GM18520 (cell line): ENCODE data around the gene CELA1.

Experiments
- ATAC-seq: cut with Tn5 transposase; IDR thresholded peaks from one replicate; pipeline ENCODE4 v1.9.1; 2021; ENCODE audit not compliant: unreplicated experiment

CELA1 gene

DNA sequence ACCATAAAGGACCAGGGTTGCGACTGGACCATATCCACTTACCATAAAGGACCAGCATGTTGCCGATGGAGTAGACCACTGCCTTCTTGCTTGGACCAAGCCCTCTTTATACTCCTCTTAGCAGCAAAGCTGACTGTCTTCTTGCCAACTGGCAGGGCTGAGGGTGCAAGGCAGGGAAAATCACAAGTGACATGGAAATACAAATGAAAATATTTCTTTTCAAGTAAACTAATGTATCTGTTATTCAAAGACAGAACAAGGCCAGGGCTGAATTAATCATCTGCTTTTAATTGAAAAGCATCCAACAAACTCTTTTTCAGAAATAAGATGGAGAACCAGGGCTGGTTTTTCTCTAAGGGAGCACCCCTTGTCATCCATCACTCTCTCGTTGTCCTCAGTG is at the start of gene CELA1:
TSS of gene CELA1 (minus strand) at position 99 of the 400 bp plus-strand sequence. CDS start at position 58, 41 bp downstream.
- ATAC-seq: no peak

DNA sequence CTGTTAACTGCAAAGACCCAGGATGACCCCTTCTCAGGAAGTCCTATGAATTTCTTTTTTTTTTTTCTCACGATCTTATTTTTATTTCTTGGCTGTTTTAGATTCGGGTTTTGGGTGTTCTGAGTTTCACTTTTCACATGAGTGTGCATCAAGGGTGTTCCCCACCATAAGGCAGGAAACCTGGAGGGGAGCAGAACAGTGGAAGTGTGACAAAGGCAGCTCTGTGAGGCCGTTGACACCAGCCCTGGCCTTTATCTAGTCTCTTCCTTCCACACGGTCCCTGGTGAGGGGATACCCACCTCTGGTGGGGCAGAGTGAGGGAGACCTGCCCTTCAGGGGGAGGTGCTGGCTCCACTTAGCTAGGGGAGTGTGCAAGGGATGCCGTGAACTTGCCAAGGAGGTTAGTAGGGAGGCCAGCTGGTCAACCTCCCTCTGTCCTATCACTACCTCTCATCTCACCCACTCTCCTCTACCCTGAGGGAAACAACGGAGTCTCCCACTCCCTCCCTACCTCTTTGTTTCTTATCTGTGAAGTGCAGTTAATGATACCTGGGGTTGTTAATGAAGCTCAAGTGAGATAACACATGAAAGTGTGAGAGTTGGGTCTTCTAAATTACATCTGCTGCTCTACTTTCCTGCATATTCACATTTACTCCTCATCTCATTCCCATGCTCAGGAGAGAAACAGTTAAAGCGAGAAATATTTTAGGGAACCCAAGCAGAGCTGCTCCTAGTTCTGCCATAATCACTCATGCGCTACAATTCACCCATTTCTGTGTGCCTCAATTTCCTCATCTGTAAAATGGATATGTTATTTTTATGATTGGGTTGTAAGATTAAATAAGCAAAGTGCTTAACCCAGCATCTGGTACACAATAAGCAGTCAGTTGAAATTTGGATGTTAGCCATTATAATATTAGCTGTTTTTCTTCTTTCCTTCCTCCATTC is 49.1 kb upstream of the CELA1 start:
- ATAC-seq: peak; percentile 40

DNA sequence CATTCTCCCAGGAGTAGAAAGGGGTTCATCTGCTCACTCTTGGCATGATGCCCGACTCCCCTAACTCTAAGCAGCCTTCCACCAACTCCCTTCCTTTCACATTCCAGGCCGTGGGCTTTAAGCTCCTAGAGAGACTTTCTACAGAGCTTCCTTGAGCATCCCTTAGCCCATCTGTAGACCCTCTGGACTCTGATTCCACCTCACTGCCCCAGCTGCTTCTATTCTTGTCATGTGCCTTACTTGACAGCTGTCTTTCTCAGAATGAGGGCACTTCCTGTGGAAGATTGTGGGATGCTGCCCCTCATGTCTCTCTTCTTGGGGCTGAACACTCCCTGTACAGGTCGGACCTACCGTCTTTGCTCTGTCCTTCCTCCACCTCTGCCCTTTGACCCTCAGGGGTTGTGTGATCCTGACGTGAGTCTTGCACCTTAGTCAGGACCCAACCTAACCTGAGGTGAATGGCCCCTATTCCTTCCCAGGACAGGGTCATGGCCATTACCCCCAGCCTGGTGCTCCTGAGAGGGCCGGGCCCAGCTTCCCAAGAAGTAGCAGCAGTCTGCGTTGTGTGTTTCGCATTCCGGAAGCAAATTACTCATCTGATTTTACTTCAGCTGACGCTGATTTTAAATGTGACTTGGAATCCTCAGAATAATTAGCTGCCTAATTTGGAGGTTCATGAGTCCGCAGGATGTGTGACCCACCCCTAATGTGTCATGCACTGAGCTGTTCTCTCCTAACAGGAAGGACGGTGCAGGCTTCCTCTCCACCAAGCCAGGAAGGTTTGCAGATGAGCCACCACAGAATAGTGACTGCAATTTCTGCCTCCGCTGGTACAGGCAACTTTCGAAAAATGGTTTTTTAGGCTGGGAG is 47.4 kb upstream of the CELA1 start:
- no peak for ATAC-seq

DNA sequence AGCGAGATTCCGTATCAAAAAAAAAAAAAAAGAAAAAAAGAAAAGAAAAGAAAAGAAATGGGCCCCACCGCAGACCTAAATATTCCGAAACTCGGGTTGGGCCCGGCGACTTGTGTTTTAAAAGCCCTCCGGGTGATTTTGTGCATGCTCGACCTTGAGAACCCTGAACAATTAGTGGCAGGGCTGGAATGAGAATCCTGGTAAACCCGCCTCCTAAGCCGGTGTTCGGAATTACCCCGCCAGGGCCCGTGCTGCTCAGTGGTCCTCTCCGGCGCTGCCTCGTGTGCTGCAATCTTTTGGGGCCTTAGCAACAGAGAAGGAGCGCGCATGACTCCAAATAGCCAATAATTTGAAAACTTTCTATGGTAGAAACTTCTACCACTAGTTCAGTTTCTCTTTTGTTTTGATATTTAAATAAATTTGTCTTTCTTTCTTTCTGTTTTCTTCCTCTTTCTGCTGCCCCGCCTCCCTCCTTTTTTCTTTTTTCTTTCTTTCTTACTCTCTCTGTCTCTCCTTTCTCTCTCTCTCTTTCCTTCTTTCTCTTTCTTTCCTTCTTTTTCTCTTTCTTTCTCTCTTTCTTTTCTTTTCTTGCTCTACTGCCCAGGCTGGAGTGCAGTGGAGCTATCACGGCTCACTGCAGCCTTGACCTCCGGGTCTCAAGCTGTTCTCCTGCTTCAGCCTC is 46.2 kb upstream of the CELA1 start:
- ATAC-seq: no peak

DNA sequence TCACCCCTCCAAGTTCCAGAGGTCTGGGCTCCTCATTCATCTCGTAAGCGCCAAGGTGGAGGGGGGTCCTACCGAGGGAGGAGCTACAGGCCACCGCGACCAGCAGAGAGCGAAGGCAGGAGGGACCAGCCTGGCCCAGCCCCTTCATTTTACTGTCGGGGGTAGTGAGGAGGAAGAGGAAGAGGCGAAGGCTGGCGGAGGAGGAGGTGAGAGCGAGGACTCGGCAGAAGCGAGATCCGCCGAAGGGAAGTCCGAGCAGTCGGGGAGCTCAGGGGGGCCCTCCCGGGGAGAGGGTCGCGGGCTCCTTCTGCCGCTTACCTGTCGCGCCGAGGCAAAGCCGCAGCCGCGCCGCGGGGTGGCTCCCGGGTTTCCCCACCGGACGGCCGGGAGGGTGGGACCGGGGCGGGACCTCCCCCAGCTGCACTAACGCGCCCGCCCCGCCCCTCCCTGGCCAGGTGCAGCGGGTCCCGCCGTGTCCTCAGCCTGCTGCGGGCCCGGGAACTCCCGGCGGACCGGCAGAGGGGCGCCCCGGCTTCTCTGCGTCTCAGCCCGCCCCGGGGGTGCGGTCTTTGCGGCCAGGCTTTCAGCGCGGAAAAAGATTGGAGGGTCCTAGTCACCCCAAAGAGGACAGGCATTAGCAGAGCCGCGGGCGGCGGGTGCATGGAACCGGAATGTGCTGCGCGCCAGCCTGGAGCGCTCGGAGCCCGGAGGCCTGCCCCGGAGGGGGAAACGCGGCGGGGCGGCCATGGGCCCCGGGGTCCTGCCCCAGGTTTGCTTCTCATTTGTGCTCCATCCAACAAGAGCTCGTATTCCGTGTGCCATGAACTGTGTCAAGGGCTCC is 45.0 kb upstream of the CELA1 start, which contains the start of gene GALNT6:
TSS of gene GALNT6 (minus strand) at position 124 of the 841 bp plus-strand sequence. CDS start 11,625 bp downstream, outside the sequence.
- no peak for ATAC-seq

DNA sequence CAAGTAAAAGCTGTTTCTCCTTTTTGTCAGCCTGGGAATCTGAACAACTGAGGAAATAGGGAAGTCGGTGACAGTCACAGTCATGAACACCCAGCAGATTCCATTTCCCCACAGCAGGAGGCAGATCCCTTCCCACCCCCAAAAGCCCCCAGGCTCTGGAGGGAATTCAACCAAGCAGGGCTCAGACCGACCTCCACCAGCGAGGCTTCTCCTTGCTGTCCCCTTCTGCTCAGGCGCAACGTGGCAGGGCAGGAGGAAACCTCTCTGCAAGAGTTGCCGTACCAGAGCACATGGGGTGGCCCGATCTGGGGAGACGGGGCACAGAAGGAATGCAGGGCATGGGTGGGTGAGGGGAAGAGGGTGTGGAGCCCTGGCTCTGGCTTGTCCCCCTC is 44.4 kb upstream of the CELA1 start:
- ATAC-seq: no peak

DNA sequence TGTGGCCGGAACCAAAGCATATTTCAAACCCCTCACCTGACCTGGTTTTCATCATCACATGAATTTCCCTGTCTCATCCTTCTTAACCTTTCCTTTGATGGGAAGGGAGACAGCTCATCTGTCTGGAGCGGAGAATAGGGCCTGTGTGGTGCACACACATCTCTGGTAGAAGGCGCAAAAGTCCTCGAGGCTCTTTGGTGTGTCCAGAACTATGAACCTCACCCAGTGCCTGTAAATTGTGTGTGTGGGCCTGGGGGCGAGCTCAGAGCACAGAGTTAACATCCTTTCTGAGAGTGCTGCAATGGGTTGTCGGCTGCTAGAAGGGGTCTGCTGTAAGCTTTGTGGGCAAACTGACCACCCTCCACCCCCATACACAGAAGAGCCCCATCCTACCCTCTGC is 44.0 kb upstream of the CELA1 start:
- no peak for ATAC-seq

DNA sequence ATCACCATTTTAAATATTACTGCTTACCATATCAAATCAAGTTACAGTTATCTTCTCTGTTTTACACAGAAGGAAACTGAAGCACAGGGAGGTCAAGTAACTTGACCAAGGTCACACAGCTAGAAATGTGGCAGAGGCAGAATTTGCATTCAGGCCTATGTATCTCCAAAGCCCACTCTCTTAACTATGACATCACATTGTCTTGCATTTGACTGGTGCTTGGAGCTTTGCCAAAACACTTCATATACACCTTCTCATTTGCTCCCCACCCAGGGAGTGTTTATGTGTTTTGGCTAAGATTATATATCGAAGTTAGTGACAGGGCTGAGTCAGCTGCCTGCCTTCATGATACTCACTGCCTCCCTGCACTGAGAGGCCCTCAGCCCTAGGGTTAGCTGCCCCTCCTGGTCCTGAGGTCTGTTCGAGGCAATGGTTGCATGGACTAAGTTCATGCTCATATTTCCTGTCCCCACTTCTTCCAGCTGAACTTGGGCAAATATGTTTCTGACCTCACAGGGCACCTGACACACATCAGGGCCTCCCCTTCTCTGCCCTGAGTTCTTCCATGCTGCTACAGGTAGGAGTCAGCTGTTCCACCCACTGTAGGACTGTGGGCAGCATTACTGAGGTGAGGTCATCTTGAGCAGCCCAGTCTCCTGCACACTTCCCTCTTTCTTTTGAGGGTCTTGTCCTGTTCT is 43.0 kb upstream of the CELA1 start:
- no peak for ATAC-seq

DNA sequence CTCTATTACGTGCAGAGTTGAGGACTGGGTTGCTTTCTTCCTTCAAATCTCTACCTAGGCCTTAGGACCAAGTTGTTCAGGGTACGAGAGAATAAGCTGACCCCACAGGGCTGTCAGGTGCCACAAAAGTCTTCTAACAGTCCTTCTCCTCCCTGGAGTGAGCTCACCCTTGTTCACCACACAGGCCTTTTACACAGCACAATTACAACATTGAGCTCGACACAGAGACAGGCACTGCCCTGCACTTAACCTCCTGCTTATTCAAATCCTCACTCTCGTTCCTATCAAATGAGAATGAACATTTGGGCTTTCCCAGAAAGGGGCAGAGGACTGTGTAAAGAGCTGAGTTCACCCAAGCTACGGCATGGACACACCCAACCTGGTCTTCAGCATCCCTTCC is 42.4 kb upstream of the CELA1 start:
- no peak for ATAC-seq

DNA sequence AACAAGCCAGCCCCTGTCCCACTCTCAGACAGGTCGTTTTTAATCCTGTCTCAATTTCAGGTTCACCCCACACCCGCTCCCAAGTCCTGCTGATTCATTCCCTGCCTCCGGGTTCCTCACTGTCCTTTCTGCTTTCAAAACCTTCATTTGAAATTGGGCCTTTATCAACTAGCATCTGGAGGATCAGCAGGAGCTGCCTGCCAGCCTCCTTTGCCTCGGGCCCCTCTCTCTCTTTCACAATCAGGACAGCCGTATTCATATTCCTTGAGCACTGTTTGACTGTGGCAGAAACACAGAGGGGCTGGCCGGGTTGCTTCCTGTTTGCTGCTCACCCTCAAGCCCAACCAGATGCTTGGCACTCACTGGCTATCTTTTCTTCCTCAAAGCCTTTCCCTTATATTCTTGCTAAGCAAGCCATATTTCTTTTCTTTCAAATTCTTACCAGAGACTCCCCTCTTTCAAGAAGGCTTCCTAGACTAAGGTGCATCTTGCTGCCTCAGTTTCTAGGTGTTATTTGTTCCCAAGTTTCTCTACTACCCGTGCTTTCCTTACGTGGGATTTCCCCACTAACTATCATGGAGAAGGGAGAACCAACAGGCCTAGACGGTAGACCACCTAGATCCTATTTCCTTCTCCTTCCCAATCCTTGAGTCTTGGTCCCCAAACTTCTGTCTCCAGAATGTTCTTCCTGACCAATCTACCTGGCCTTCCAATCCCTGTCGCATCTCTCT is 41.8 kb upstream of the CELA1 start:
- no peak for ATAC-seq

DNA sequence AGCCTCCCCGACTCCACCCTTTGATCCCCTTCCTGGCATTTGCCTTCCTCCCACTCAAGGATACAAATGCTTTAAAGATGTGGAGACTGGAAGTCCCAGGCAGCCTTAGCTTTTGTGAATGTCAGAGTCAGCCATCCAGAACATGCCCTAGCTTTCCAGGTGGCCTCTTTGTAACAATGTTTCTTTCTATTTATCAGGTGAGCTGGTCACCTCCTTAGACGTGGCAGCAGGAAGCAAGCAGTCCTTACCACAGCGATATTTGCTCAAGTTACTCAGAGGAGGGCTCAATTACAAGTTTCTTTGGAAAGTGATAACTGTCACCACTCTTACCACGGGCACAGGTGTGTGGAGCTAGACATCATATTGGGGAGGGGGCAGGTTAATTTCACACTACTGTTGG is 39.9 kb upstream of the CELA1 start:
- ATAC-seq: no peak

DNA sequence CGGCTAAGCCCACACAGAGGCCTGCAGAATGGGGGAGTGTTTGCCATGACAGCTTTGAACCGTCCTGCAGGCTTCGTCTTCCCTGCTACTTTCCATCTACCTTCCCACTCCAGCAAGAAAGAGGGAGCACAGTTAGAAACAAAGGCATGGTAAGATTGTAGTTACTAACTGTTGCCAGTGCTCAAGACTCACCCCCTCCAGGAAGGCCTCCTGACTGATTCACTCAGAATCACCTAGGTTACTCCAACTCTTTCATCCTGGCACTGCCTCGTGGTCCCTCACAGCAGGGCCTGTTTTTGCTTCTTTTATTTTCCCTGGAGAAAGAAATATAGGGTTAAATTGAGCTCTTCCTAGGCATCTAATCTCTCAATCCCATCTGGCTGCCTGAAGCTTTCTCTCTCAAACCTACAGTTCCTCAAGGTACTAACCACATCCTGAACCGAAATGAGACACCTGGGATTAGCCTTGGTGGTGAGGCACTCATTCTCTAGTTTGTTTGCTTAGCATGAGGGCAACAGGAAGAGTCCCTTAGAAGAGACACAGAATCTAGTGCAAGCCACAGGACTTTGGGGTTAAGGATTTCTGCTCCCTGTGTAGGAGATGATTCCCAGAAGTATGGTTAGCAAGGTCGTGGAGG is 36.9 kb upstream of the CELA1 start:
- no peak for ATAC-seq

DNA sequence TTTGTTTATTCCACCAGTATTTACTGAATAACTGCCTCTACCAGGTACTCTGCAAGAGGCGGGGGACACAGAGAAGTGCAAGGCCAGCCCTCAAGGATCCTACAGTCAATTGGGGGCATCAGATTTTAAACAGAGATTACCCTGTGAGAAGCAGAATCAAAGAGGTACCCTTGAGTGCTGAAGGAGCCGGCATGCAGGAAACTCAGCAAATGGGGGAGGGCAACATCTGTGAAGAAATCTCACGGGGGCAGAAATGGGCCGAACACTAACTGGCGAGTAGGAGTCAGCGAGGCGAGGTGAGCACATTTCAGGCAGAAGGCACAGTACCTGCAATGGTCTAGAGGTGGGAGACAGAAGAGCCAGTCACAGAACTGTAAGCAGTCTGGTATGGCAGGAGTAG is 35.7 kb upstream of the CELA1 start:
- no peak for ATAC-seq

DNA sequence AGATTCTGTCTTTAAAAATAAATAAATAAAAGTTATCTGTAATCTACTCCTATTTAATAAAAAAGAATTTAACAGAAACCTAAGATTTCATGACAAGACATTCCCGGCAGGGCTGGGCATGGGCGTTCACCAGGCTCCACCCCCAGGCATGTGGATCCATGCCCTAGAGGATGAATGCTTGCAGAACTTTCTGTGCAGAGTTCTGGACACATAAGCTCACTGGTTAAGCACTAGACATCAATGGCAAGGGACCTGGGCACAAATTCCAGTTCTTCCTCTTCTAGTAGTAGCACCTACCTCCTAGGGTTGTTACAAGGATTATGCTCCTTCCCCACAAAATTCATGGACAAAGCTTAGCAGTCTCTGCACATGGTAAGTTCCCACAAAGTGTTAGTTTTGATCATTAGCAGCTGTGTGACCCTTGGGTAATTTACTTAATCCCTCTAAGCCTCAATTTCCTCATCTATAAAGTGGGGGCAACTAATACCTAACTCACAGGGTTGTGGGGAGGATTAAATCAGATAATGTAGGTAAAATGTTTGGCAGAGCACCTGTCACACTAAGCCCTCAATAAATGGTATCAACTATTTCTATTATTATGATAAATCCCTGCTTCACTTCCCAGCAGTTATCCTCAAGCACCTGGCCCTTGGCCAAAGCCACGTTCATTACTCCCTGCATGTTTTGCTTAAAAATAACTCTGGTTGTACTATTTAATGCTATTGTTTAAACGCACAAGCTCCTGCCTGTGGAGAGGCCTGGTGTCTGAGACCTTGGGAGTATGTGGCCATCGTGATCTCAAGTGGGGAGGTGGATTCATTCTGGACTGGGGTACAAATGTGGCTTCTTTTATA is 35.0 kb upstream of the CELA1 start:
- ATAC-seq: no peak

DNA sequence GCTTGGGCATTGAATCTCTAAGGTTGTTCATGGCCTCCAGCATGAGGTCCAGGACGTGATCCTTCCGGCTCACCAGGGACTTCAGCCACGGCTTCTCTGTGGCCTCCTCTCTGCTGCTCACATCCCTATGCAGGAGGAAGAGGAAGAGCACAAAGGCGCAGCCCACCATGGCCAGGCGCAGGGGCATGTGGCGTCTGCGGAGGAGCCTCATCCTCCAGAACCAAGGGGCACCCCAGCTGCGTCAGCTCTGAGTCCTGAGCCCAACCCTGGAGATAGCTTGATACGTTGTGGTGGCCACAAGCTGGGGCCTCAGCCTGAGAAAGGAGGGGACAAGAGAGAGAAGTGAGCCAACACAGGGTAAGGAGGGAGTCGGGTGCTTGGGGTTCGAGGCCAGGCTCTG is 33.1 kb upstream of the CELA1 start:
- ATAC-seq: no peak

DNA sequence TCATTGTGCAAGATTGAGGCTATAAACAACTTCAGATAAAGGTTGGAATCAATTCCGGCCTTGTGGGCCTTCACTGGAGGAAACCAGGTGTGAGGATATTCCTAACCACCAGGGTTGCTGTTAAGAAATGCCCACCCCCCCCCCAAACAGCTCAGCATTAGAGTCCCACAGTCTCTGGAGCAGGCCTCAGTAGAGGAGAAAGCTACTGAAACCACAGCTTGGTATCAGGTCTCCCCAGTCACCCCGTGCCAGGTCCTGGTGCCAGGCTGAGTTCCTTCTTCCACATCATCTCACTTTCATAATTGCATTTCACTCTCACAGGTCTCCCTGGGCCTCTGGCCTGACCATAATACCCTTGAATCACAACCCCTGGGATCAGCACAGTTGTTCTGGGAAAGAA is 32.3 kb upstream of the CELA1 start:
- no peak for ATAC-seq

DNA sequence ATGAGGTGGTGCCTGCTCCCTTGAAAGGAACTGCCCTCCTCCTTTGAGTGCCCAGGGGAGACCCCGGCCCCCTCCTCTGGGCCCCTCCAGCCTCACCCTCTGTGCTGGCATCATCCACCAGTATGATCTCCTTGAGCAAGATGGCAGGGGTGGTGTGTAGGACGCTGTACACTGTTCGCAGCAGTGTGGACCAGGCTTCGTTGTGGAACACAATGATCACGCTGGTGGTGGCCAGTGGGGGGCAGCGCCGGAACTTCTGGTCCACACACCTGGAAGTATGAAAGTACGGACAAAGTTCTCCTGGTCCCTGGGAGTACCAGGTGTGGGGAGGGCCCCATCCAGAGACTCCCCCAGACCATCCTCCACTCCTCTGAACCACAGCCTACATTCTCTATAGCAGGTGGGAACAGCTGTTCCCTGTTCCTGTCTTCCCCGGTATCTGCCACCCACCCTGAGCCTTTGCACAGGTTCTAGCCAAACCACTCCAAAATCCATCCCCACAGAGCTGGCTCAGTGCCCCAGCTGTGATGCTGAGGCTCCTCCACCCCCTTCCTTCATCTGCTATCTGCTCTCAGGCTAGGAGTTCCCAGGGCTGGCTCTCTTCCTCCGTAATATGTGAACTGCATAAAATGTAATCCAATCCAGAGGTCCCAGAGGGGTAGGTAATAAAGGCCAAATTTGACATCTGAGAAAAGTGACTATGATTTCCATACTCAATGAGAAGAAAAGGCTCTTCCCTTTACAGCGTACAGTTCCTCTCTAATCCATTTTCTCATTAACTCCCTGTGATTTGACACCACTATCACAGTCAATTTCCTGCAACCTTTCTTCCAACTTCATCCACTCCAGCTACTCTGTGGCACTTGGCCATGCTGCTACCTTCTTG is 30.9 kb upstream of the CELA1 start:
- no peak for ATAC-seq
